NAMALWA (cell line): Measurements from ENCODE around the gene KAT2B.
A peak's percentile ranks its signal among the peaks of the same experiment; 100 is the strongest.
"Not testable (repeated sequence)": the region's sequence is repeated elsewhere in the genome, so short reads cannot be mapped to it uniquely, and the experiment has no call there.

Experiments used
- DNase-seq: peaks from one replicate; pipeline ENCODE4 v3.0.0-alpha.2; 2015; ENCODE audit warnings: low spot score

KAT2B gene

GRCh38 chr3:20042331-20042730, 2.1 kb downstream of the KAT2B start:
- no peak for DNase-seq

- peak; percentile 72 for DNase-seq
Observed at GRCh38 chr3:20043396-20043795, 3.1 kb downstream of the KAT2B start.

GRCh38 chr3:20043825-20044224, 3.6 kb downstream of the KAT2B start:
- DNase-seq = peak; percentile 39

GRCh38 chr3:20045141-20045540, 4.9 kb downstream of the KAT2B start:
- not testable (repeated sequence) for DNase-seq

- DNase-seq = no peak
Observed at GRCh38 chr3:20046556-20046955, 6.3 kb downstream of the KAT2B start.

GRCh38 chr3:20047341-20047779, 7.1 kb downstream of the KAT2B start:
- no peak for DNase-seq

- DNase-seq = peak; percentile 35
Observed at GRCh38 chr3:20047976-20048883, 8.0 kb downstream of the KAT2B start.

GRCh38 chr3:20051123-20051806, 11.0 kb downstream of the KAT2B start:
- no peak for DNase-seq

GRCh38 chr3:20052851-20053250, 12.6 kb downstream of the KAT2B start:
- no peak for DNase-seq

GRCh38 chr3:20054549-20054987, 14.3 kb downstream of the KAT2B start:
- DNase-seq = peak; percentile 43

- peak; percentile 32 for DNase-seq
Observed at GRCh38 chr3:20055020-20055775, 15.0 kb downstream of the KAT2B start.

- no peak for DNase-seq
Observed at GRCh38 chr3:20055842-20056241, 15.6 kb downstream of the KAT2B start.

GRCh38 chr3:20056725-20057611, 16.7 kb downstream of the KAT2B start:
- no peak for DNase-seq

- DNase-seq = no peak
Observed at GRCh38 chr3:20057612-20058180, 17.4 kb downstream of the KAT2B start.

GRCh38 chr3:20059929-20060328, 19.7 kb downstream of the KAT2B start:
- no peak for DNase-seq

- no peak for DNase-seq
Observed at GRCh38 chr3:20060974-20061685, 20.9 kb downstream of the KAT2B start.

- no peak for DNase-seq
Observed at GRCh38 chr3:20062996-20063395, 22.8 kb downstream of the KAT2B start.

- no peak for DNase-seq
Observed at GRCh38 chr3:20064387-20064786, 24.1 kb downstream of the KAT2B start.

- DNase-seq = no peak
Observed at GRCh38 chr3:20064796-20065564, 24.7 kb downstream of the KAT2B start.

- DNase-seq = no peak
Observed at GRCh38 chr3:20066079-20066478, 25.8 kb downstream of the KAT2B start.
